ENCODE data around the gene JCAD.

- TF ChIP-seq CTCF (IDR thresholded peaks at IDR 0.05) (no peak), POLR2A (IDR thresholded peaks at IDR 0.05) (no peak), EP300 (IDR thresholded peaks at IDR 0.05) (no peak)
Measured at GRCh38 chr10:30081182-30081581, 21.8 kb upstream of the JCAD start.
